ENCODE data around the gene GGA2. TPM values are rescaled to one million over a fixed set of nuclear protein-coding genes. Genes with fewer than 3 reads are reported as not detected.

The GGA2 gene
- total RNA-seq, 1 donor from 2014 or later = 40.4 TPM

DNA sequence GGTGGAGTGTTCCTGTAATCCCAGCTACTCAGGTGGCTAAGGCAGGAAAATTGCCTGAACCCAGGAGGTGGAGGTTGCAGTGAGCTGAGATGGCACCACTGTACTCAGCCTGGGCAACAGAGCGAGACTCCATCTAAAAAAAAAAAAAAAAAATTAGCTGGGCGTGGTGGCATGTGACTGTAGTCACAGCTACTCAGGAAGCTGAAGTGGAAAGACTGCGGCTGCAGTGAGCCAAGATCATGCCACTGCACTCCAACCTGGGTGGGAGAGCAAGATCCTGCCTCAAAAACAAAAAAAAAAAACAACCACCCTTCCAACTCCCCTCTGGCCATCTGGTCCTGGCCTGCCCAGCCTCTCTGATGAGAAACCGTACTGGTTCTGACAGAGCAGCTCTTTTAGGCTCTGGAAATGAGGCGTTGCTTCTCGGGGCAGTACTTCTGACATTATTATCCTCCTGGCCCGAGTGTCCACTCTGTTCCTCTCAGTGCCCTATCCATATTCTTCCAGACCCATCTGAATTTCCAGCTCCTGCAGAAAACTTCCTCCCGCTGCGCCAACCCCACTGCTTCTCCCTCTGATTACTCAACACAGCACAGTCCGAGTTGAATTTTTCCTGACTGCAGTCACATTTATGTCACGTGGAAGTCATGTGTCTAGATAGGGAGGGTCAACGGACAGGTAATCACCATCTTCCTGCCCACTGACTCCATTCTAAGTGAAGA is 13.3 kb downstream of the GGA2 start:
- TF ChIP-seq, protein P1, sequence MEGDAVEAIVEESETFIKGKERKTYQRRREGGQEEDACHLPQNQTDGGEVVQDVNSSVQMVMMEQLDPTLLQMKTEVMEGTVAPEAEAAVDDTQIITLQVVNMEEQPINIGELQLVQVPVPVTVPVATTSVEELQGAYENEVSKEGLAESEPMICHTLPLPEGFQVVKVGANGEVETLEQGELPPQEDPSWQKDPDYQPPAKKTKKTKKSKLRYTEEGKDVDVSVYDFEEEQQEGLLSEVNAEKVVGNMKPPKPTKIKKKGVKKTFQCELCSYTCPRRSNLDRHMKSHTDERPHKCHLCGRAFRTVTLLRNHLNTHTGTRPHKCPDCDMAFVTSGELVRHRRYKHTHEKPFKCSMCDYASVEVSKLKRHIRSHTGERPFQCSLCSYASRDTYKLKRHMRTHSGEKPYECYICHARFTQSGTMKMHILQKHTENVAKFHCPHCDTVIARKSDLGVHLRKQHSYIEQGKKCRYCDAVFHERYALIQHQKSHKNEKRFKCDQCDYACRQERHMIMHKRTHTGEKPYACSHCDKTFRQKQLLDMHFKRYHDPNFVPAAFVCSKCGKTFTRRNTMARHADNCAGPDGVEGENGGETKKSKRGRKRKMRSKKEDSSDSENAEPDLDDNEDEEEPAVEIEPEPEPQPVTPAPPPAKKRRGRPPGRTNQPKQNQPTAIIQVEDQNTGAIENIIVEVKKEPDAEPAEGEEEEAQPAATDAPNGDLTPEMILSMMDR (IDR thresholded peaks at IDR 0.05) = no peak
- peaks cover 29% of the 10 kb centered on the region for H3K4me1 Mint-ChIP-seq (ENCODE audit: low read depth)
- H3K4me3 Mint-ChIP-seq (ENCODE audit: unreplicated experiment) = no peak overlapping the region
- peak overlapping the region; percentile 11 for H3K27ac Mint-ChIP-seq (ENCODE audit: unreplicated experiment)
- no peaks in the 10 kb centered on the region for H3K9me3 Mint-ChIP-seq (ENCODE audit: low read depth)
- DNase-seq (ENCODE audit: low spot score) = no peak
- no peaks in the 10 kb centered on the region for H3K27me3 Mint-ChIP-seq (ENCODE audit: low read depth)
- peaks cover 15% of the 10 kb centered on the region for H3K36me3 Mint-ChIP-seq (ENCODE audit: low read depth)

DNA sequence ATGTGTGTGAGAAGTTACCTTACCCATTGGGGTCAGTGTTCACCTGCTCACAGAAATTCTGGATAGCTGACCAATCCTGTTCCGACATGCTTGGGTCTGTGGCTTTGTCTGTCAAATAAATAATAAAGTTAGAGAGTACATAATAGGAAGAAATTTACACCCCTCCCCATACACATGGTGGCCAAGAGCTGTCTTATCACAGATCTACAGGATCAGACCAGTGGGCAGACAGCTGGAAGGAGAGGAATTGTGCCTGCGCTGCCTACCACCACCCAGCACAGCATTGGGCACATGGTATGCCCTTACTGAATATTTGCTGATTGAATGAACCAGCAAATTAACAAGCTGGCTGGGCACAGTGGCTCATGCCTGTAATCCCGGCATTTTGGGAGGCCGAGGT is 14.6 kb downstream of the GGA2 start:
- H3K27ac Mint-ChIP-seq (ENCODE audit: unreplicated experiment) = no peak overlapping the region
- H3K4me3 Mint-ChIP-seq (ENCODE audit: unreplicated experiment) = no peak overlapping the region
- no peaks in the 10 kb centered on the region for H3K9me3 Mint-ChIP-seq (ENCODE audit: low read depth)
- TF ChIP-seq, protein P1 (IDR thresholded peaks at IDR 0.05) = no peak
- peaks cover 22% of the 10 kb centered on the region for H3K36me3 Mint-ChIP-seq (ENCODE audit: low read depth)
- H3K4me1 Mint-ChIP-seq (ENCODE audit: low read depth) = peaks cover 33% of the 10 kb centered on the region
- DNase-seq (ENCODE audit: low spot score) = no peak
- H3K27me3 Mint-ChIP-seq (ENCODE audit: low read depth) = no peaks in the 10 kb centered on the region

DNA sequence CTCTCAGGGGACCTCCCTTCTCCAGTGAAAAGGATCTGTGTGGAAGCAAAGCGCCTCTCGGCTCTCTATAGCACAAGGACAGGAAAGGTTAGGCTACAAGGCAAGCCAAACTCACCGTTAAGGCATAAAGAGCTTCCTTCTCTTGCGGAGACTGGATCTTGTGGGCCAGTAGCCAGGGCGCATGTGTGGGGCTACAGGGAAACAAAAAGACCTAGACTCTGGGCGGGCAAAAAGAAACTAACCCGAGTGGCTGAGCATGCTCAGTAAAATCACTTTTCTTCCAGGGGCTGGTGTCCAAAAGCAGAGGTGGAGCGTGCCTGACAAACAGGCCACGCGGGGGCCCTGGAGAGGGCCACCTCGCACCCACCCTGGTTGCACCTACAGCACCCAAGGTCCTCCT is 16.1 kb downstream of the GGA2 start:
- Mint-ChIP-seq H3K27me3 (ENCODE audit: low read depth) (no peaks in the 10 kb centered on the region), H3K27ac (ENCODE audit: unreplicated experiment) (no peak overlapping the region), H3K36me3 (ENCODE audit: low read depth) (peaks cover 29% of the 10 kb centered on the region), H3K9me3 (ENCODE audit: low read depth) (no peaks in the 10 kb centered on the region), H3K4me3 (ENCODE audit: unreplicated experiment) (no peak overlapping the region), H3K4me1 (ENCODE audit: low read depth) (peaks cover 33% of the 10 kb centered on the region)
- TF ChIP-seq, protein P1 (IDR thresholded peaks at IDR 0.05) = no peak
- DNase-seq (ENCODE audit: low spot score) = no peak

DNA sequence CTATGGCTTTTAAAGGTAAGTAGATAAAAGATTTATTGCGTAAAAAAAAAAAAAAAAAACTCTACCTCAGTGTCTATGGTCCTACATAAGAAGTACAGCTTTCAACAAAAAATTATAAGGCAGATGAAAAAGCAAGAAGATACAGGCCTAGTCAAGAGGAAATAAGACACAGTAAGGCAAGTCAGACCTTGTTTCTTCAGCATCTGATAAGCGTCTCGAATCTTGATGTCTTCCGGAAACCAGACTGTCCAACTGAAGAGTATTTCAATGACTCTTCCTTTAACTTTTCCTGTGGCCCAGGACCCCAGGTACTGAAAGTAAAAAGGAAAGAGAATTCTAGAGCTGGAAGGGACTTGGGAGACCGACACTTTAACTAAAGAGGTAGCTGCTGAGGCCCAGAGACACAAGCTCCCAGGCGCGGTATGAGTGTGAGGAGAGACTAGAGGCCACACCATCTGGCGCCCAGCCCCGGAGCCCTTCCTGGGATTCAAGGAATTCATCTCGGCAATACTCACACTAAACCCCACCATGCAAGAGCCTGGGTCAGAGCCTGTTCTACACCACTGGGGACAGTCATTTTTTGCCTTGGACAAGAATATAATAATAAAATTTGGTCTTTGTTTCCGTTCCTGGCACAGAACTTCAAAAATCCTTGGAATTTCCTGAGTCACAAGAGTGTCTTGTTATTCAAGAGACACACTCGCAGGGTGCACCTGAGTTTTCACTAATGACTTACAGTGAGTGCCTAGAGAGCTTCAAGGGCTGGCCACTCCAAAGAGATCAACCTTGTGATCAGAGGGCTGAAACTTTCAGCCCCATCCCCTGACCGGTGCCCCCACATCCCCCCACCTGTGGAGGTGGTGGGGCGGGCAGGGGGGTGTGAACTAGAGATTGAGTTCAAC is 18.6 kb downstream of the GGA2 start:
- Mint-ChIP-seq H3K27ac (ENCODE audit: unreplicated experiment) (peak overlapping the region; percentile 36), H3K27me3 (ENCODE audit: low read depth) (no peaks in the 10 kb centered on the region), H3K36me3 (ENCODE audit: low read depth) (peaks cover 37% of the 10 kb centered on the region), H3K4me1 (ENCODE audit: low read depth) (peaks cover 22% of the 10 kb centered on the region), H3K4me3 (ENCODE audit: unreplicated experiment) (no peak overlapping the region), H3K9me3 (ENCODE audit: low read depth) (no peaks in the 10 kb centered on the region)
- no peak for DNase-seq (ENCODE audit: low spot score)
- TF ChIP-seq, protein P1 (IDR thresholded peaks at IDR 0.05) = no peak

DNA sequence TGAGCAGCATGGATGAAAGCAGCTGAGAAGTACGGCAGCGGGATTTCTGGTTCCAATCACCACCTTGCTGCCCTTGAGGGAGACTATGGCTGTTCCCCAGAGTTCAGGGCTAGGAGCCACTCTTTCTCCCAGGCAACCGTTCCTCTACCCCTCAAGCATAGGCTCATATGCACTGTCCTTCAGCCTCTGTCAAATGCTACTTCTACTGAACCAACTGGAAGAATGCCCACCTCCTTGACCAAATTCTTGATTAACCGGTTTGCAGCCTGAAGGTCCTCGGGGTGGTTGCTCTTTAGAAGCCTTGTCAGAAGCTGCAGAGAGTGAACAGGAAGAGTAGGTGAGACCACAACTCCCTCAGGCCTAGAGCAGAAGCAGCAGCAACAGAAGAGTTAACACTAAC is 23.8 kb downstream of the GGA2 start:
- Mint-ChIP-seq H3K36me3 (ENCODE audit: low read depth) (peaks cover 52% of the 10 kb centered on the region), H3K4me1 (ENCODE audit: low read depth) (no peaks in the 10 kb centered on the region), H3K27me3 (ENCODE audit: low read depth) (no peaks in the 10 kb centered on the region), H3K9me3 (ENCODE audit: low read depth) (no peaks in the 10 kb centered on the region), H3K4me3 (ENCODE audit: unreplicated experiment) (no peak overlapping the region), H3K27ac (ENCODE audit: unreplicated experiment) (no peak overlapping the region)
- TF ChIP-seq, protein P1 (IDR thresholded peaks at IDR 0.05) = no peak
- DNase-seq (ENCODE audit: low spot score) = no peak
